ENCODE data around the gene UPK1A. TPM values are rescaled to one million over a fixed set of nuclear protein-coding genes. Genes with fewer than 3 reads are reported as not detected.
A peak's percentile ranks its signal among the peaks of the same experiment; 100 is the strongest.
"Not testable (repeated sequence)": the region's sequence is repeated elsewhere in the genome, so short reads cannot be mapped to it uniquely, and the experiment has no call there.

The UPK1A gene
- polyA plus RNA-seq, 4 donors = 0.07 TPM; not detected in 3

DNA sequence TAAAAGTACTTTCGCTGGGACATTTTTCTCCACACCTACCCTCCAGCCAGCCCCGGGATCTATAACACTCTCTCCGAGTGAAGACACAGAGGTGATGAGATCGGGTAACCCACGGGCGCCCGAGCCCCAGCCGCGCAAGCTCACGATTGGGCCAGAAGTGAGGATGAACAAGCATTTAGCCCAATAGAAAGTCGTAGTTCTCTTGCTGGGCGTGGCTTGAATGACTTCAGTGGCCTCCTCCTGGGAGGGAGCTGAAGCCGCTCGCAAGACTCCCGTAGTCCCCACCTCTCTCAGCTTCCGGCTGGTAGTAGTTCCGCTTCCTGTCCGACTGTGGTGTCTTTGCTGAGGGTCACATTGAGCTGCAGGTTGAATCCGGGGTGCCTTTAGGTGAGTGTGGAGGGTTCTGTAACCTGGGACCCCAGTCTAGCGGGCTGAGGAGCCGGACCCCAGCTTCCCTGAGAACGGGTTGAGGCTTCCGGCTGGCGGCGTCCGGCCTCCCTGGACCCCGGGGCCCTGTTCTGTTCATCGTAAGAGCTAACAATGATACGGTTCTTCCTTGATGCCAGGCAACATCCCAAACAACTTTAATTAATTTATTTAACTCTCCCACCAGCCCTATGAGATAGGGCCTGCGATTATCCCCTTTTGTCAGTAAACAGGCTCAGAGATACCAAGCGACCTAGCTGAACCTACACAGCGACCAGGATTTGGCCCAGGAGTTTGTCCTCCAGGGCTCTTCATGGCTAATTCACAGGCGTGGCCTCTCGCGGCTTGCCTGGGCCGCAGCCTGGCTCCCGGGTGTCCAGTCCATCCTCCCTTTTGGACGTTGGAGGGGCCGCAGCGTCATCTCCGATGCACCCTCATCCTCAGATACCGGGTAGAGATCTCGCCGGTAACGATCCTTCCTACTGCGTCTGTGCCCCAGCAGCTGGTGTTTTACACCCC is 18.0 kb upstream of the UPK1A start, which contains the start of gene COX6B1:
Gene COX6B1, plus strand, starts transcription at position 307 of the 945 bp plus-strand sequence. CDS start 2,921 bp downstream, outside the sequence.
- no peaks in the 10 kb centered on the region for H3K27me3 ChIP-seq (ENCODE audit: control insufficient read depth in 3 of 3, insufficient read depth in 3 of 3, low read length in 3 of 3)
- peak within 1 kb of the TSS; percentile 80 to 87 (median 86) for H3K4me3 ChIP-seq (ENCODE audit: low read depth in 1 of 3, low read length in 3 of 3)
- H3K27ac ChIP-seq (ENCODE audit: low read depth in 1 of 3, low read length in 2 of 3) = peak within 1 kb of the TSS; percentile 77 to 89 (median 87)
- DNase-seq (peak; percentile 97 to 100), FAIRE-seq (peak; percentile 64)
- peaks cover 0 to 25% (median 2%) of the 10 kb centered on the region in 3 donors for H3K4me1 ChIP-seq (ENCODE audit: control insufficient read depth in 3 of 3, insufficient read depth in 2 of 3, low read depth in 1 of 3, low read length in 2 of 3)
- H3K9me3 ChIP-seq (ENCODE audit: control insufficient read depth in 2 of 2, insufficient read depth in 1 of 2, low read depth in 1 of 2, low read length in 1 of 2) = no peaks in the 10 kb centered on the region
- WGBS, 3 donors = 0% methylated on average over 46 of the region's 46 CpGs
- H3K36me3 ChIP-seq (ENCODE audit: control insufficient read depth in 3 of 3, insufficient read depth in 2 of 3, low read depth in 1 of 3, low read length in 3 of 3) = peaks cover 7 to 30% (median 11%) of the 10 kb centered on the region in 3 donors

DNA sequence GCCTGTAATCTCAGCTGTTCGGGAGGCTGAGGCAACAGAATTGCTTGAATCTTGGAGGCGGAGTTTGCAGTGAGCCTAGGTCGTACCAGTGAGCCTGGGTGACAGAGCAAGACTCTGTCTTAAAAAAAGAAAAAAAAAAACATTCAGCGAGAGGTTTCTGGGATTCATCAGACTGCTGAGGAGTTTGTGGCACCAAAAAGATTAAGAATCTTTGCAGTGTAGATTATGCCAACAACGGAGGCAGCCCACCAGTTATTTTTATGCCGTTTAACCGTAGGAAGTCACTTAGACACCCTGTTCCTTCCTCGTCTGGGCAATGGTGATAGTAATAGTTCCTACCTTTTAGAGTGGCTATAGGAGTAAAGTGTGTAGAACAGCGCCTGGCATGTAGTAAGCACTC is 15.7 kb upstream of the UPK1A start:
- H3K27me3 ChIP-seq (ENCODE audit: control insufficient read depth in 3 of 3, insufficient read depth in 3 of 3, low read length in 3 of 3) = no peaks in the 10 kb centered on the region
- H3K9me3 ChIP-seq (ENCODE audit: control insufficient read depth in 2 of 2, insufficient read depth in 1 of 2, low read depth in 1 of 2, low read length in 1 of 2) = no peaks in the 10 kb centered on the region
- H3K36me3 ChIP-seq (ENCODE audit: control insufficient read depth in 3 of 3, insufficient read depth in 2 of 3, low read depth in 1 of 3, low read length in 3 of 3) = peaks cover 13 to 44% (median 17%) of the 10 kb centered on the region in 3 donors
- DNase-seq (no peak), FAIRE-seq (no peak)
- no peak overlapping the region for H3K4me3 ChIP-seq (ENCODE audit: low read depth in 1 of 3, low read length in 3 of 3)
- H3K4me1 ChIP-seq (ENCODE audit: control insufficient read depth in 3 of 3, insufficient read depth in 2 of 3, low read depth in 1 of 3, low read length in 2 of 3) = peaks cover 0 to 11% (median 2%) of the 10 kb centered on the region in 3 donors
- no peak overlapping the region for H3K27ac ChIP-seq (ENCODE audit: low read depth in 1 of 3, low read length in 2 of 3)
- WGBS, 3 donors = 72 to 81% (median 78%) methylated on average over 9 of the region's 9 CpGs

DNA sequence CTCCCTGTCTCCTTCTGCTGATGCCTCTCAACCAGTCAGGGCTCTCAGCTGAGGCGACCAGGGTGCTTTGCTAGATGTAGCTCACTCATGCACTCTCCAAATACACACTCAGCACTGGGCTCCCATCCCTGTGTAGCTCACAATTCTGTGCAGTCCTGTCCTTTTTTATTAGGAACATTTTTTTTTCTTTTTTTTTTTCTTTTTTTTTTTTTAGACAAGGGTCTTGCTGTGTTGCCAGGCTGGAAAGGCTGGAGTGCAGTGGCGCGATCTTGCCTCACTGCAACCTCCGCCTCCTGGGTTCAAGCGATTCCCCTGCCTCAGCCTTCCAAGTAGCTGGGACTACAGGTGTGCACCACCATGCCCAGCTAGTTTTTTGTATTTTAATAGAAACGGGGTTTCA is 11.5 kb upstream of the UPK1A start:
- not testable (repeated sequence) for H3K27me3 ChIP-seq (ENCODE audit: control insufficient read depth in 3 of 3, insufficient read depth in 3 of 3, low read length in 3 of 3); DNase-seq; H3K27ac ChIP-seq (ENCODE audit: low read depth in 1 of 3, low read length in 2 of 3); FAIRE-seq; H3K4me1 ChIP-seq (ENCODE audit: control insufficient read depth in 3 of 3, insufficient read depth in 2 of 3, low read depth in 1 of 3, low read length in 2 of 3); H3K4me3 ChIP-seq (ENCODE audit: low read depth in 1 of 3, low read length in 3 of 3); H3K9me3 ChIP-seq (ENCODE audit: control insufficient read depth in 2 of 2, insufficient read depth in 1 of 2, low read depth in 1 of 2, low read length in 1 of 2)
- H3K36me3 ChIP-seq (ENCODE audit: control insufficient read depth in 3 of 3, insufficient read depth in 2 of 3, low read depth in 1 of 3, low read length in 3 of 3) = peaks cover 19 to 74% (median 27%) of the 10 kb centered on the region in 3 donors
- 95 to 96% (median 96%) methylated on average over 6 of the region's 6 CpGs for WGBS, 3 donors

DNA sequence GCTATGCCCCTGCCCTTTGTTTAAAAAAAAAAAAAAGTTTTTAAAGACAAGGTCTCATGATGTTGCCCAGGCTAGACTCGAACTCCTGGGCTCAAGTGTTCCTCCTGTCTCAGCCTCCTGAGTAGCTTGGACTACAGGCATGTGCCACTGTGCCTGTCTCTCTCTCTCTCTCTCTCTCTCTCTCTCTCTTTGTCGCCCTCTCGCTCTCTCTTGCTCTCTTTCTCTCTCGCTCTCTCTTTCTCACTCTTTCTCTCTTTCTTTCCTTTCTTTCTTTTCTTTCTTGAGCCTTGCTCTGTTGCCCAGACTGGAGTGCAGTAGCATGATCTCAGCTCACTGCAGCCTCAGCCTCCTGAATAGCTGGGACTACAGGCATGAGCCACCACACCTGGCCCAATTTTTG is 10.7 kb upstream of the UPK1A start:
- 98 to 100% (median 99%) methylated on average over 4 of the region's 4 CpGs for WGBS, 3 donors
- FAIRE-seq (no peak), DNase-seq (no peak)
- no peak overlapping the region for H3K4me3 ChIP-seq (ENCODE audit: low read depth in 1 of 3, low read length in 3 of 3)
- H3K27ac ChIP-seq (ENCODE audit: low read depth in 1 of 3, low read length in 2 of 3) = no peak overlapping the region
- H3K27me3 ChIP-seq (ENCODE audit: control insufficient read depth in 3 of 3, insufficient read depth in 3 of 3, low read length in 3 of 3) = no peaks in the 10 kb centered on the region
- peaks cover 19 to 72% (median 26%) of the 10 kb centered on the region in 3 donors for H3K36me3 ChIP-seq (ENCODE audit: control insufficient read depth in 3 of 3, insufficient read depth in 2 of 3, low read depth in 1 of 3, low read length in 3 of 3)
- no peaks in the 10 kb centered on the region for H3K9me3 ChIP-seq (ENCODE audit: control insufficient read depth in 2 of 2, insufficient read depth in 1 of 2, low read depth in 1 of 2, low read length in 1 of 2)
- H3K4me1 ChIP-seq (ENCODE audit: control insufficient read depth in 3 of 3, insufficient read depth in 2 of 3, low read depth in 1 of 3, low read length in 2 of 3) = no peaks in the 10 kb centered on the region

DNA sequence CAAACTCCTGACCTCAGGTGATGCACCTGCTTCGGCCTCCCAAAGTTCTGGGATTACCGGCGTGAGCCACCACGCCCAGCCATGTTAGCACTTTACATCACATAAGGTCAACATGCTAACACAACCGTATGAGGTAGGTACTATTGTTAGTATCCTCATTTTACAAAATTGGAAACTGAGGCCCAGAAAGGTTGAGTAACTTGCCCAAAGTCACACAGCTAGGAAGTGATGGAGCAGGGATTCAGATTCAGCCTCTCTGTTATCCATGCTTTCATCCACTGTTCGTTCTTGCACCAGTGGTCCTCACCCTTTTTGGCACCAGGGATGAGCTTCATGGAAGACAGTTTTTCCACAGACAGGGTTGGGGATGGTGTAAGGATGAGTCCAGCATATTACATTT is 9.6 kb upstream of the UPK1A start:
- Histone ChIP-seq H3K4me3 (ENCODE audit: low read depth in 1 of 3, low read length in 3 of 3) (no peak overlapping the region), H3K27ac (ENCODE audit: low read depth in 1 of 3, low read length in 2 of 3) (no peak overlapping the region), H3K36me3 (ENCODE audit: control insufficient read depth in 3 of 3, insufficient read depth in 2 of 3, low read depth in 1 of 3, low read length in 3 of 3) (peaks cover 16 to 68% (median 18%) of the 10 kb centered on the region in 3 donors), H3K4me1 (ENCODE audit: control insufficient read depth in 3 of 3, insufficient read depth in 2 of 3, low read depth in 1 of 3, low read length in 2 of 3) (no peaks in the 10 kb centered on the region), H3K27me3 (ENCODE audit: control insufficient read depth in 3 of 3, insufficient read depth in 3 of 3, low read length in 3 of 3) (no peaks in the 10 kb centered on the region), H3K9me3 (ENCODE audit: control insufficient read depth in 2 of 2, insufficient read depth in 1 of 2, low read depth in 1 of 2, low read length in 1 of 2) (no peaks in the 10 kb centered on the region)
- FAIRE-seq = no peak
- WGBS, 3 donors = 92 to 96% (median 93%) methylated on average over 6 of the region's 6 CpGs
- no peak for DNase-seq

GRCh38 chr19:35657904-35658700 is 8.2 kb upstream of the UPK1A start:
- peaks cover 14 to 66% (median 16%) of the 10 kb centered on the region in 3 donors for H3K36me3 ChIP-seq (ENCODE audit: control insufficient read depth in 3 of 3, insufficient read depth in 2 of 3, low read depth in 1 of 3, low read length in 3 of 3)
- DNase-seq = no peak
- FAIRE-seq = no peak
- no peaks in the 10 kb centered on the region for H3K4me1 ChIP-seq (ENCODE audit: control insufficient read depth in 3 of 3, insufficient read depth in 2 of 3, low read depth in 1 of 3, low read length in 2 of 3)
- H3K27me3 ChIP-seq (ENCODE audit: control insufficient read depth in 3 of 3, insufficient read depth in 3 of 3, low read length in 3 of 3) = no peaks in the 10 kb centered on the region
- WGBS, 3 donors = 82 to 87% (median 84%) methylated on average over 15 of the region's 15 CpGs
- H3K27ac ChIP-seq (ENCODE audit: low read depth in 1 of 3, low read length in 2 of 3) = no peak overlapping the region
- H3K9me3 ChIP-seq (ENCODE audit: control insufficient read depth in 2 of 2, insufficient read depth in 1 of 2, low read depth in 1 of 2, low read length in 1 of 2) = no peaks in the 10 kb centered on the region
- H3K4me3 ChIP-seq (ENCODE audit: low read depth in 1 of 3, low read length in 3 of 3) = no peak overlapping the region

GRCh38 chr19:35661995-35662340 is 4.3 kb upstream of the UPK1A start:
- FAIRE-seq = no peak
- no peak overlapping the region for H3K27ac ChIP-seq (ENCODE audit: low read depth in 1 of 3, low read length in 2 of 3)
- 97 to 100% (median 98%) methylated on average over 6 of the region's 6 CpGs for WGBS, 3 donors
- H3K27me3 ChIP-seq (ENCODE audit: control insufficient read depth in 3 of 3, insufficient read depth in 3 of 3, low read length in 3 of 3) = no peaks in the 10 kb centered on the region
- H3K36me3 ChIP-seq (ENCODE audit: control insufficient read depth in 3 of 3, insufficient read depth in 2 of 3, low read depth in 1 of 3, low read length in 3 of 3) = peaks cover 10 to 47% (median 15%) of the 10 kb centered on the region in 3 donors
- H3K9me3 ChIP-seq (ENCODE audit: control insufficient read depth in 2 of 2, insufficient read depth in 1 of 2, low read depth in 1 of 2, low read length in 1 of 2) = no peaks in the 10 kb centered on the region
- H3K4me3 ChIP-seq (ENCODE audit: low read depth in 1 of 3, low read length in 3 of 3) = no peak overlapping the region
- no peak for DNase-seq
- H3K4me1 ChIP-seq (ENCODE audit: control insufficient read depth in 3 of 3, insufficient read depth in 2 of 3, low read depth in 1 of 3, low read length in 2 of 3) = no peaks in the 10 kb centered on the region

- Histone ChIP-seq H3K9me3 (ENCODE audit: control insufficient read depth in 2 of 2, insufficient read depth in 1 of 2, low read depth in 1 of 2, low read length in 1 of 2) (no peaks in the 10 kb centered on the region), H3K4me3 (ENCODE audit: low read depth in 1 of 3, low read length in 3 of 3) (no peak overlapping the region), H3K27ac (ENCODE audit: low read depth in 1 of 3, low read length in 2 of 3) (no peak overlapping the region), H3K36me3 (ENCODE audit: control insufficient read depth in 3 of 3, insufficient read depth in 2 of 3, low read depth in 1 of 3, low read length in 3 of 3) (peaks cover 0 to 28% (median 8%) of the 10 kb centered on the region in 3 donors), H3K27me3 (ENCODE audit: control insufficient read depth in 3 of 3, insufficient read depth in 3 of 3, low read length in 3 of 3) (no peaks in the 10 kb centered on the region), H3K4me1 (ENCODE audit: control insufficient read depth in 3 of 3, insufficient read depth in 2 of 3, low read depth in 1 of 3, low read length in 2 of 3) (no peaks in the 10 kb centered on the region)
- WGBS, 3 donors = 82 to 92% (median 87%) methylated on average over 3 of the region's 3 CpGs
- FAIRE-seq (no peak), DNase-seq (no peak)
These were observed 2.3 kb upstream of the UPK1A start for GRCh38 chr19:35663981-35664380.
